GM12872 (cell line): ENCODE results near the gene AKR1C8.

Experiments used
- TF ChIP-seq, protein P1 (sequence below): IDR thresholded peaks from 3 replicates; pipeline ENCODE4 v1.5.1; 2011; ENCODE audit warnings: low read depth, mild to moderate bottlenecking, low read length, moderate library complexity; ENCODE audit not compliant: insufficient read depth

The AKR1C8 gene

DNA sequence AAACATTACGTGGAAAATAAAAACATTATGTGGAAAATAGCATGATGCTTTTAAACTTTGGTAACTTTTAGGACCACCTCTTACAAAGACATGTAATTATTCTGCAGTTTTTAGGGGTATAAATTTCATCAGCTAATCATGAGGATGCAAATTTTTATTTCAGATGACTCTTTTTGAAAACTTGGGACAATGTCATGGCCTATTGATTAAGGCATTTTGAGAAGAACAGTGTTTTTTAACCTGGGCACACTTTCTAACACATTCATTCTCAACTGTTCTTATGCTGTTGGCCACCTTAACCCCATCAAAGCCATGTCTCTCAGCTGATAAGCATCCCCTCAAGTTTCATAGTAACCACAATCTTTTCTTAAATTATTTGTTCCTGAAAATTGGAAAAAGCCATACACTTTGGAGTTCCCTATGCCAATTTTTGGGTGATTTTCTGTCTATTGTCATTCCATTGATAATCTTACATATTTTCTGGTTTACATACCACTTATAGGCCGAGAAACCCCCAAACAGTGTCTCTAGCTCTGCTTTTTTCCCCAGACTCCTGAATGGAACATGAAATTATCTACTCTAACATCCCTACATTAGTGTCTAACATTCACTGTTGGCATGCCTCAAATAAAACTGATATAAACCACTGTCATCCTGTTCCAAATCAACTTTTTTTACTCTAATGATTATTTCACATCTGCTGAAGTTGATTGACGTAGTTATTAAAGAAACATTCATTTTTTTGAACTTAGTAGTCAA is 76.1 kb downstream of the AKR1C8 start:
- TF ChIP-seq, protein P1, sequence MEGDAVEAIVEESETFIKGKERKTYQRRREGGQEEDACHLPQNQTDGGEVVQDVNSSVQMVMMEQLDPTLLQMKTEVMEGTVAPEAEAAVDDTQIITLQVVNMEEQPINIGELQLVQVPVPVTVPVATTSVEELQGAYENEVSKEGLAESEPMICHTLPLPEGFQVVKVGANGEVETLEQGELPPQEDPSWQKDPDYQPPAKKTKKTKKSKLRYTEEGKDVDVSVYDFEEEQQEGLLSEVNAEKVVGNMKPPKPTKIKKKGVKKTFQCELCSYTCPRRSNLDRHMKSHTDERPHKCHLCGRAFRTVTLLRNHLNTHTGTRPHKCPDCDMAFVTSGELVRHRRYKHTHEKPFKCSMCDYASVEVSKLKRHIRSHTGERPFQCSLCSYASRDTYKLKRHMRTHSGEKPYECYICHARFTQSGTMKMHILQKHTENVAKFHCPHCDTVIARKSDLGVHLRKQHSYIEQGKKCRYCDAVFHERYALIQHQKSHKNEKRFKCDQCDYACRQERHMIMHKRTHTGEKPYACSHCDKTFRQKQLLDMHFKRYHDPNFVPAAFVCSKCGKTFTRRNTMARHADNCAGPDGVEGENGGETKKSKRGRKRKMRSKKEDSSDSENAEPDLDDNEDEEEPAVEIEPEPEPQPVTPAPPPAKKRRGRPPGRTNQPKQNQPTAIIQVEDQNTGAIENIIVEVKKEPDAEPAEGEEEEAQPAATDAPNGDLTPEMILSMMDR = no peak

DNA sequence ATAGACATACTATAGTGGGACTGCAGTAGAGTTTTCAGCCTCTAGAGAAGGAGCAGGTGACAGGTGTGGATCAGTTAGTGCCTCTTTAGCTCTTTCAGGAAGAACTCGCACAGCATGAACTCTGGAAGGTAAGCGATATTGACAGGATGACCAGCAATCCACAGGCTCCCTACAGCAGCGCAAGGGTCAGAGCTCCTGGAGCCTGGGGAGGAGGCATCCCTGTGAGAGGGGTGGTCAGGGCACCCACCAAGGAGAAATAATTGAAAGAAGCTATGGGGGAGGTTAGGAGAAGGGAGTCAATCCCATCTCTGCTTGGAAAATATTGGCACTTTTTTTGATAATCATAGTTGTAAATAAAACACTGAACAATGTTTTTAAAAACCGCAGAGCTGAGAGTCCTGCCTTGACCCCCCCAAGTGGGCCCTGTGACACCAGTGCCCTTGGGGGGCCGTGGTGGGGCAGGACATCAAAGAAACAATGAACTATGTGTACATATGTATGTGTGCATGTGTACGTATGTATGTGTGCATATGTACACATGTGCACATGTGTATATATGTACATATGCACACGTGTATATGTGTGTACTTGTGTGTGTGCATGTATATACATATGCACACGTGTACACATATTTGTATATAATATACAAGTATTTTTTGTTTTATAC is 77.0 kb downstream of the AKR1C8 start:
- TF ChIP-seq, protein P1 = no peak

DNA sequence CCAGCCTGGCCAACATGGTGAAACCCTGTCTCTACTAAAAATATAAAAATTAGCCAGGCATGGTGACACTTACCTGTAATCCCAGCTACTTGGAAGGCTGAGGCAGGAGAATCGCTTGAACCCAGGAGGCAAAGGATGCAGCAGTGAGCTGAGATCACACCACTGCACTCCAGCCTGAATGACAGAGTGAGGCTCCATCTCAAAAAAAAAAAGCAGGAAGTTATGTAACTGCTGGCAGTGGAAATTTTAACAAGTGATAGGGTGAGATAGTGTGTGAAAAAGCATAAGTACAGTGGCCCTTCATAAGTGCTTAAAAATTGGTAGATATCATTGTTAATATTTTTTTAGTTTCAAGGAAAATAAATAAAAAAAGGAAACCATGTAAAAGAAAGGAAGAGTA is 78.4 kb downstream of the AKR1C8 start:
- TF ChIP-seq, protein P1 = no peak

DNA sequence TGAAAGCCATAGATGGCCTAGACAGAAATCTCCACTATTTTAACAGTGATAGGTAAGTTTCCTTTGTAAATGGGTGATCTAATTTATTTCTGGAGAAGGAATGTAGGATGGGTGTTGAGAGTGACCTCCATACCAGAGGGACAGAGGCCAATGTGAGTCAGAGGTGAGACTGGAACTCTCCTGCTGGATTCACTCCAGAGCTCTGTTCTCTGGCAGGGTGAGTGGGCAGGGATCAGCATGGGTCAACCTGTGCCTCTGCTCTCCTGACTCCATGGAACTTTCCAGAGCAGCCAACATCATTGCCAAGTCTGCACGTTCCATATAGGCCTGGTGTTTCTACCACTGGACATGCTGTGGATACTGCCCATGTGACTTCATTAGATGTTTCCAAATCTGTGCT is 79.3 kb downstream of the AKR1C8 start:
- TF ChIP-seq, protein P1 = no peak
